Measurements from ENCODE around the gene NGDN. TPM values are rescaled to one million over a fixed set of nuclear protein-coding genes. Genes with fewer than 3 reads are reported as not detected.

NGDN gene
- total RNA-seq (10 to 100 TPM; 16.5 to 23.4 (median 18.7) TPM), polyA plus RNA-seq (10 to 100 TPM; 17.8 to 43.4 TPM)
- long read RNA-seq, donor 1, transcript NGDN-202 (11 exons, 1,143 nt), result major isoform, 17 of 24 reads
- long read RNA-seq, donor 1, partial matches to known transcripts, result 2 of 24 reads
- long read RNA-seq, donor 1, other reads (novel, unspliced or antisense), result 5 of 24 reads
- long read RNA-seq, donor 2, transcript NGDN-202 (11 exons, 1,143 nt), result major isoform, 75 of 95 reads
- long read RNA-seq, donor 2, partial matches to known transcripts, result 6 of 95 reads
- long read RNA-seq, donor 2, other reads (novel, unspliced or antisense), result 9 of 95 reads
- long read RNA-seq, donor 3, transcript NGDN-202 (11 exons, 1,143 nt), result major isoform, 19 of 22 reads
- long read RNA-seq, donor 3, partial matches to known transcripts, result 0 of 22 reads
- long read RNA-seq, donor 3, other reads (novel, unspliced or antisense), result 2 of 22 reads

GRCh38 chr14:23469127-23469905 lies at the start of gene NGDN:
Gene NGDN (plus strand): TSS chr14:23469703. CDS start chr14:23469716, 13 bp downstream.
- WGBS, 4 donors, result 1 to 3% (median 1%) methylated on average over 37 to 41 of the region's 41 CpGs
- ATAC-seq (peak; percentile 95 to 97 (median 96)), DNase-seq (peak; percentile 94 to 96 (median 95))
- intact Hi-C loops (cut with DNase I), result loop anchor here in 5 of 10 donors (1.0 to 10.0 kb wide), 4 partner anchors 142 to 205 kb away; partner anchors contain the start of gene PABPN1 (in 3 of the 5)
- H3K27ac ChIP-seq, result peak within 1 kb of the TSS; percentile 51 to 90 (median 80)
- peaks cover 0 to 40% (median 37%) of the 10 kb centered on the region in 9 donors for H3K36me3 ChIP-seq
- peak within 1 kb of the TSS; percentile 71 to 99 (median 84) for H3K4me3 ChIP-seq
- peaks cover 0 to 15% (median 7%) of the 10 kb centered on the region in 12 donors for H3K4me1 ChIP-seq
- no peaks in the 10 kb centered on the region for H3K27me3 ChIP-seq
- TF ChIP-seq CTCF (IDR thresholded peaks at IDR 0.05) (peak; percentile 73 to 96 (median 90)), POLR2A (IDR thresholded peaks at IDR 0.05) (peak in 1 of 2 donors; percentile 46)
- no peaks in the 10 kb centered on the region for H3K9me3 ChIP-seq

- intact Hi-C loops (cut with DNase I), result no loop called here
- peaks cover 0 to 83% (median 61%) of the 10 kb centered on the region in 9 donors for H3K36me3 ChIP-seq
- TF ChIP-seq CTCF (IDR thresholded peaks at IDR 0.05) (no peak), POLR2A (IDR thresholded peaks at IDR 0.05) (peak in 1 of 2 donors; percentile 3)
Measured at GRCh38 chr14:23421594-23421993, 47.9 kb upstream of the NGDN start.

GRCh38 chr14:23423657-23424056 lies 45.8 kb upstream of the NGDN start:
- Histone ChIP-seq H3K27ac (peak overlapping the region in 3 of 12 donors; percentile 46 to 71 (median 53)), H3K27me3 (no peaks in the 10 kb centered on the region), H3K36me3 (peaks cover 0 to 63% (median 43%) of the 10 kb centered on the region in 9 donors), H3K4me3 (peak overlapping the region in 2 of 12 donors; percentile 13 to 14), H3K9me3 (no peaks in the 10 kb centered on the region), H3K4me1 (peaks cover 0 to 20% (median 0%) of the 10 kb centered on the region in 12 donors)
- no peak for DNase-seq
- intact Hi-C loops (cut with DNase I), result no loop called here
- ATAC-seq, result peak in 3 of 4 donors; percentile 1 to 5 (median 2)
- no peak for TF ChIP-seq POLR2A (IDR thresholded peaks at IDR 0.05)
- WGBS, 4 donors, result 43 to 58% (median 53%) methylated on average over 5 to 6 of the region's 6 CpGs

More at GRCh38 chr14:23421594-23421993, 47.9 kb upstream of the NGDN start:
- H3K4me3 ChIP-seq, result peak overlapping the region in 2 of 12 donors; percentile 9 to 19
- no peak for DNase-seq
- no peaks in the 10 kb centered on the region for H3K27me3 ChIP-seq
- ATAC-seq, result no peak
- H3K27ac ChIP-seq, result peak overlapping the region in 6 of 12 donors; percentile 38 to 72 (median 47)
- peaks cover 0 to 28% (median 0%) of the 10 kb centered on the region in 12 donors for H3K4me1 ChIP-seq
- no peaks in the 10 kb centered on the region for H3K9me3 ChIP-seq

- Histone ChIP-seq H3K9me3 (no peaks in the 10 kb centered on the region), H3K4me1 (peaks cover 0 to 18% (median 0%) of the 10 kb centered on the region in 12 donors), H3K4me3 (peak overlapping the region in 1 of 12 donors; percentile 14), H3K36me3 (peaks cover 0 to 67% (median 35%) of the 10 kb centered on the region in 9 donors), H3K27ac (no peak overlapping the region), H3K27me3 (no peaks in the 10 kb centered on the region)
- peak in 1 of 5 donors; percentile 29 for DNase-seq
- WGBS, 4 donors, result 29 to 53% (median 43%) methylated on average over 10 of the region's 10 CpGs
- no peak for ATAC-seq
- TF ChIP-seq POLR2A (IDR thresholded peaks at IDR 0.05), result no peak
- no peak for TF ChIP-seq CTCF (IDR thresholded peaks at IDR 0.05)
- intact Hi-C loops (cut with DNase I), result no loop called here
Measured at GRCh38 chr14:23425169-23425568, 44.3 kb upstream of the NGDN start.

All from heart left ventricle (tissue), 16 donors.